ENCODE results near the gene PNMA8B. TPM values are rescaled to one million over a fixed set of nuclear protein-coding genes. Genes with fewer than 3 reads are reported as not detected.

PNMA8B gene
- total RNA-seq, 2 donors from 2014 or later: 1.5 to 2.5 TPM

- ATAC-seq: no peak
- intact Hi-C loops (cut with DNase I): no loop called here
- DNase-seq: no peak
Observed at GRCh38 chr19:46490774-46491173, 4.9 kb downstream of the PNMA8B start.

- peak; percentile 55 to 56 for ATAC-seq
- intact Hi-C loops (cut with DNase I): loop anchor here (5.0 to 10.0 kb wide), 2 partner anchors 92 to 205 kb away; no protein-coding TSS in a partner anchor
- DNase-seq: peak; percentile 63
Observed at GRCh38 chr19:46489445-46490272, 6.0 kb downstream of the PNMA8B start.

GRCh38 chr19:46488551-46488950, 7.1 kb downstream of the PNMA8B start:
- intact Hi-C loops (cut with DNase I): loop anchor here (5.0 to 10.0 kb wide), 2 partner anchors 91 to 204 kb away; no protein-coding TSS in a partner anchor
- ATAC-seq: no peak
- no peak for DNase-seq

- peak; percentile 71 to 83 for ATAC-seq
- DNase-seq: peak; percentile 77
- intact Hi-C loops (cut with DNase I): loop anchor here (2.0 to 10.0 kb wide), 3 partner anchors 85 to 203 kb away; no protein-coding TSS in a partner anchor
Observed at GRCh38 chr19:46487802-46488445, 7.7 kb downstream of the PNMA8B start.

GRCh38 chr19:46487178-46487801, 8.4 kb downstream of the PNMA8B start:
- peak in 1 of 2 donors; percentile 8 for ATAC-seq
- intact Hi-C loops (cut with DNase I): loop anchor here (2.0 to 10.0 kb wide), 3 partner anchors 84 to 202 kb away; no protein-coding TSS in a partner anchor
- no peak for DNase-seq

- DNase-seq (no peak), ATAC-seq (no peak)
- intact Hi-C loops (cut with DNase I): loop anchor here (2.0 to 10.0 kb wide), 3 partner anchors 84 to 202 kb away; no protein-coding TSS in a partner anchor
Observed at GRCh38 chr19:46486358-46486757, 9.3 kb downstream of the PNMA8B start.

- no peak for ATAC-seq
- intact Hi-C loops (cut with DNase I): loop anchor here (5.0 to 10.0 kb wide), 2 partner anchors 87 to 200 kb away; no protein-coding TSS in a partner anchor
- DNase-seq: no peak
Observed at GRCh38 chr19:46484656-46485055, 11.0 kb downstream of the PNMA8B start.

GRCh38 chr19:46482631-46483030, 13.0 kb downstream of the PNMA8B start:
- intact Hi-C loops (cut with DNase I): loop anchor here in 1 of 2 donors (10.0 kb wide), 1 partner anchor 198 kb away; no protein-coding TSS in a partner anchor
- ATAC-seq (no peak), DNase-seq (no peak)

- DNase-seq (no peak), ATAC-seq (peak; percentile 64 to 70)
- intact Hi-C loops (cut with DNase I): loop anchor here in 1 of 2 donors (10.0 kb wide), 1 partner anchor 197 kb away; no protein-coding TSS in a partner anchor
Observed at GRCh38 chr19:46481947-46482346, 13.7 kb downstream of the PNMA8B start.

GRCh38 chr19:46481223-46481848, 14.3 kb downstream of the PNMA8B start:
- ATAC-seq: peak; percentile 62 to 78
- DNase-seq: no peak
- intact Hi-C loops (cut with DNase I): loop anchor here in 1 of 2 donors (10.0 kb wide), 1 partner anchor 197 kb away; no protein-coding TSS in a partner anchor

- DNase-seq (no peak), ATAC-seq (peak; percentile 62 to 86)
- intact Hi-C loops (cut with DNase I): loop anchor here in 1 of 2 donors (10.0 kb wide), 1 partner anchor 196 kb away; no protein-coding TSS in a partner anchor
Observed at GRCh38 chr19:46480415-46480814, 15.3 kb downstream of the PNMA8B start.

- intact Hi-C loops (cut with DNase I): no loop called here
- no peak for DNase-seq
- no peak for ATAC-seq
Observed at GRCh38 chr19:46478356-46478986, 17.2 kb downstream of the PNMA8B start.

- intact Hi-C loops (cut with DNase I): no loop called here
- ATAC-seq: no peak
- DNase-seq: no peak
Observed at GRCh38 chr19:46475986-46476385, 19.7 kb downstream of the PNMA8B start.

- intact Hi-C loops (cut with DNase I): no loop called here
- ATAC-seq: no peak
- DNase-seq: no peak
Observed at GRCh38 chr19:46474211-46474610, 21.5 kb downstream of the PNMA8B start.

GRCh38 chr19:46472592-46472991, 23.1 kb downstream of the PNMA8B start:
- DNase-seq (no peak), ATAC-seq (no peak)
- intact Hi-C loops (cut with DNase I): no loop called here

- no peak for DNase-seq
- intact Hi-C loops (cut with DNase I): no loop called here
- ATAC-seq: no peak
Observed at GRCh38 chr19:46471811-46472543, 23.7 kb downstream of the PNMA8B start.

GRCh38 chr19:46471116-46471733, 24.4 kb downstream of the PNMA8B start, which contains the start of gene PNMA8A:
Gene PNMA8A (minus strand): TSS chr19:46471563. CDS start chr19:46471035, 528 bp downstream.
- intact Hi-C loops (cut with DNase I): no loop called here

More at GRCh38 chr19:46471116-46471733, 24.4 kb downstream of the PNMA8B start, which contains the start of gene PNMA8A:
- DNase-seq (peak; percentile 88), ATAC-seq (peak; percentile 93 to 95)

Data from left cardiac atrium (tissue), 4 donors.